GM19099 (cell line): ENCODE results near the gene ARNT2.

Experiments used
- POLR2A ChIP-seq: IDR thresholded peaks from 3 replicates; pipeline ENCODE4 v1.6.1; 2011; ENCODE audit warnings: low read depth; ENCODE audit not compliant: insufficient read length; ENCODE audit errors: extremely low read depth

Gene ARNT2

GRCh38 chr15:80523746-80524145, 119.6 kb downstream of the ARNT2 start:
- TF ChIP-seq POLR2A = no peak

GRCh38 chr15:80525853-80526252, 121.7 kb downstream of the ARNT2 start:
- no peak for TF ChIP-seq POLR2A

DNA sequence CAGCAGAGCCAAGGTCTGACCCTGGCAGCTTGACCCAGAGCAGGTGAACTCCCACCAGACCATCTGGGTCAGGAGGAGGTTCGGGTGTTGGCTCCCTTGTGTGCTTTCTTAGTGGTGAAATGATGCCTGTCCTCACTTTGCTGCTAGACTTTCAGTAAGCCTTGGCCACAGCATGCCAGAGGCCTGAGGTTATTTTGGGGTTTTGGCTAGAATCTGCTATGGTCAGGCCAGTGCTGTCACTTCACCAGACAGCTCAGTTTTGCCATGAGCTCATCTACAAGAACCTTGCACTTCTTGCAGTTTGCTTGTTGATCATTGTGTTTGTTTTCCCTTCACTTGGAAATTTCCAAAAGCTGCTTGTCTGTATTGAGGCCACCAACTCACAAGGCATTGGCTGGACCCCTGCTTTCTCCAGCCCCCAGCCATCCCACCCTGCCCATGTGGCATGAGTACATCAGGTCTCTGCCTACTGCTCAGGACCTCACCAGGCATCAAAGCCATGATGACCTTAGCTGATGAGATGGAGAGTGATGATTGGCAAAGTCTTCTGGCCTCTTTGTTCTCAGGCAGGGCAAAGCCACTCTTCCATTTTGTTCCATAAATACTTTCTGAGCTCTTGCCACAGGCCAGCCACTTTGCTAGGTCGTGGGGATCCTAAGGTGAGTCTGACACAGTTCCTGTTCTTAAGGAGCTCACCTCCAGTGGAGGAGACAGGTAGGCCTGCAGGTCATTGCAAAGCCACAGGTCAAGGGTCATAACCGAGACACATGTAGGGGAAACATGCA, 122.6 kb downstream of the ARNT2 start:
- TF ChIP-seq POLR2A = no peak

- no peak for TF ChIP-seq POLR2A
Observed at GRCh38 chr15:80527406-80527805, 123.2 kb downstream of the ARNT2 start.

GRCh38 chr15:80527961-80528360, 123.8 kb downstream of the ARNT2 start:
- no peak for TF ChIP-seq POLR2A

DNA sequence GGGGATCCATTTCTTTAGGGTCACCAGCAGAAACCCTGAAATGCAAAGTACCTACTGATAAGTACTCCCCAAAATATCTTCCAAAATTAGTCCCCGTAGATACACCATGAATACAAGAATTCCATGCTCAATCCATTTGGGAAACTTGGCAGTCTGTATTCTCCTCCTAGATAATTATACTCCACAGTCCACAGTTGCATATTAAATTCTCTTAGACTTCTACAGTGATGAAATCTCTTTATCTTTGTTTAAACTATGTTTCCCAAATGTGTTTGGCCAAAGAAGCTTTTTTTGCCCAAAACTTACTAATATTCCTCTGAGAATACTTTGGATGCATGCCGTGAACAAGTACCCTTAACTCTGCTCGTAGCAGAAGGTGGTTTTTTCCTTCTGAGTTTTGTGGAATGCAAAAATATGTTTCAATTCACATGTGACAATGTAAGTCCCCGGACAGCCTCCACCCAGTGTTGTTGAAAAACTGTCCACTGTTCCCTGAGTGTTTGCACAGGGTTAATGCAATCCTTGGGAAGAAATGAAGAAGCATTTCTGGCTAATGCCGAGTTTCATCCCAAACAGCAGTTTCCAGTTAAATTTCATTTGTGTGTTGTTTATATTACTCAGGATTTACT, 126.7 kb downstream of the ARNT2 start:
- no peak for TF ChIP-seq POLR2A

DNA sequence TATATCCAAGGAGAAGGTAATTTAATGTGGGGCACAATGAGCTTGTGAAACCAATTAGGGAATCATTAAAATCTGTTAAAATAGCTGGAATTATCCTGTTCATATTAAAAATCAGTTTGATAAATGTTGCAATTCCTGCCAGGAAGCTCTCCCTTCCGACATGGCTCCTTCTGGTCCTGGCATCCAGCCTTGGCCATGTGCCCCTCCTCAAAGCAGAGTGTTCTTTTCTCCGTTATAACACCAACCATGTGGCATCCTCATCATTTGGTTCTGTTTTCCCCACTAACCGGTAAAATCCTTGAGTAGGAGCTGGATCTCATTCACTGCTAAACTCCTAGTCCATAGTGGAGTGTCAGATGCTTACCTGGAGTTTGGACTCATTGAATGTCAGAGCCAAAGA, 127.2 kb downstream of the ARNT2 start:
- TF ChIP-seq POLR2A = no peak

DNA sequence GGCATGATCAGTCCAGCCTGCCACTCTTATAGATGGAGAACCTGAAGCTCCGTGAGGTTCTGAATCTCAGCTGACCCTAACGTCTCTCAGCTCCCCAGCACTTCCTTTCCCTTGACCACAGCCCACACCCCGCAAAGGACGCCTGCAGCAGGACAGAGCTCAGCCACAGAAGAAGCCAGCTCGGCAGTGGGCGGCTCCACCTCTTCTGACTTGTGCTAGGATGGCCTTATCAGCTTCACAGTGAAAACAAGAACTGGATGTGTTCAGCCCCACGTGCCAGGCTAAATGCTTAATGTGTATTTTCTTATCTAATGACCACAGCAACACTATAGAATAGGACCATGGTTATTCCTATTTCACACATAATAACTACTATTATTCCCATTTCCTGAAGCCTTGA, 127.6 kb downstream of the ARNT2 start:
- TF ChIP-seq POLR2A = no peak

DNA sequence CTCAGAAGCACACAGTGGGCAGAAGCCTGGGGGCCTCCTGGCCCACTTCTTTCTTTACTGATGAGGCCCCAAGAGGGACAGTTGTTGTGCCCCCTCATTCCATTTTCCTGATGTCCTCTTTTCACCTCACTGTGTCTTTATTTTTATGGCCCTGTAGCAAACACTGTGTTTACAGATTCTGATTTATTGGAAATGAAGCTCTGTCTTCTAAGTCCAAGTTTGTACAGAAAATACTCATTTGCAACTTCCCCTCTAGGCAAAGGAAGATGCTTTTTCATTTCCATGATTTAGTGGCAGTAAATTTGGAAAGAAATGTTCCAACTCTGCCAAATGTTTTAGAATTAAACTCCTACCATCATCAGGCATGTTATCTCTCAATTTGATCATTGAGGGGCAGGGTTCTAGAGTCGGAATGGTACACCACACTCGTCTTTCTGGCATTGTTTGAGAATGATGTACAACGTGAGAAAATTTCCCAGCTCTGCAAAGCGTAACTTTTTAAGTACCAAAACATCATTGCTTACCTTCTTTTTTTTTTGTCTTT, 129.7 kb downstream of the ARNT2 start:
- TF ChIP-seq POLR2A = no peak

- no peak for TF ChIP-seq POLR2A
Observed at GRCh38 chr15:80536231-80536630, 132.0 kb downstream of the ARNT2 start.

DNA sequence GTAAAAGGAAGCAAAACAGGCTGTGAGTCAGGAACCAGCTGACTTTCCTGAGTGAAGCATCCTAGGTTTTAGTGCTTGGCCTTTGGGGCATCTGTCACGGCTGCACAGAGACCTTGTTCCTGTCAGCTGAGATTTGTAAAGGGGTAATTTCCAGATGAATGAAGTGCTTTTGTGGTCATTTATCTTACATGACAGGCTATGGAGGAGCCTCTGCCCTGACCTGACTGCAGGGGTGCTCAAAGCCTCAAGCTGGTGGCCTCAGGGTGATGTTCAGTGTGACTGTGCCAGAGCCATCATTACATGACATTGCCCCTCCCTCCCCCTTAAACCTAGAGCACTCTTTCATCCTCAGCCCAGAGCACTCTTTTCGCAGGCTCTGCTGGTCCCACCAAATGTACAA, 132.5 kb downstream of the ARNT2 start:
- TF ChIP-seq POLR2A = no peak

- no peak for TF ChIP-seq POLR2A
Observed at GRCh38 chr15:80545078-80545477, 140.9 kb downstream of the ARNT2 start.

DNA sequence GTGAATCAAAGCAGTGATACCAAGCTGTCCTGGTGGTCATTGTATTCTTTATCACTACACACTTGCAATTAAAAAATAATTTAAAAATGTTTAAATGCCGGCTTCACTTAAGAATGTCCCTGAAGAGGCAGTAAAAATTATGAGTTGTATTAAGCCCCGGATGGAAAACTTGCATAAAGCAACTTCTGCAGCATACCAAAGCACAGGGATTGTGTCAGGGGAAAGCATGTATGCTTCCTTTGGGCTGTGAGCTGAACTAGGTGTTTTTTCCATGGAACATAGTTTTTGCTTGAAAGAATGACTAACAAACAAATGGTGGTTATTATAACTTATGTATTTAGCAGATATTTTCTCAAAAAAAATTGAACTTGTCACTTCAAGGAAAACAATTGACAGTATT, 143.1 kb downstream of the ARNT2 start:
- TF ChIP-seq POLR2A = no peak

GRCh38 chr15:80549191-80549590, 145.0 kb downstream of the ARNT2 start:
- TF ChIP-seq POLR2A = no peak

GRCh38 chr15:80549654-80550053, 145.5 kb downstream of the ARNT2 start:
- no peak for TF ChIP-seq POLR2A

- TF ChIP-seq POLR2A = no peak
Observed at GRCh38 chr15:80550219-80550907, 146.2 kb downstream of the ARNT2 start.
